Thyroid gland (tissue), 4 donors: ENCODE results near the gene SEMG1. TPM values are rescaled to one million over a fixed set of nuclear protein-coding genes. Genes with fewer than 3 reads are reported as not detected.

Experiments
- DNase-seq, 2 donors: peaks; one replicate each; pipeline ENCODE4 v3.0.0-alpha.2; 2019
- H3K27ac ChIP-seq, 3 donors: fragments of 200-600 bp; sonication (generic); 1 replicate in 2 of 3; 2 replicates in 1 of 3; pipeline ENCODE4 v1.5.1; 2016 to 2019; ENCODE audit warnings: mild to moderate bottlenecking in 1 of 3, moderate library complexity in 1 of 3
- H3K27me3 ChIP-seq: fragments of 200-600 bp; sonication (generic); one replicate; pipeline ENCODE4 v1.5.1; 2019
- H3K36me3 ChIP-seq, 2 donors: fragments of 200-600 bp; sonication (generic); one replicate each; pipeline ENCODE4 v1.5.1; 2016 to 2019
- H3K4me1 ChIP-seq, 2 donors: fragments of 200-600 bp; sonication (generic); one replicate each; pipeline ENCODE4 v1.5.1; 2017 to 2019
- H3K4me3 ChIP-seq, 3 donors: fragments of 200-600 bp; sonication (generic); replicated peaks in 1 of 3; 1 replicate in 2 of 3; 2 replicates in 1 of 3; pipeline ENCODE4 v1.5.1; 2016; ENCODE audit warnings: mild to moderate bottlenecking in 1 of 3
- H3K9me3 ChIP-seq: fragments of 200-600 bp; sonication (generic); one replicate; pipeline ENCODE4 v1.5.1; 2017
- CTCF ChIP-seq, 6 experiments: fragments of 200-600 bp in 3 of 6; fragments of 450-650 bp in 3 of 6; sonication (generic) in 3 of 6; IDR thresholded peaks; one replicate each; pipeline ENCODE4 v1.5.1; 2016 to 2019; ENCODE audit warnings: antibody characterized with exemption in 6 of 6, mild to moderate bottlenecking in 2 of 6, inconsistent platforms in 1 of 6, moderate library complexity in 1 of 6
- POLR2A ChIP-seq, 2 donors: fragments of 450-650 bp; IDR thresholded peaks; one replicate each; pipeline ENCODE4 v1.6.1; 2017; ENCODE audit warnings: antibody characterized with exemption in 2 of 2, mild to moderate bottlenecking in 2 of 2, moderate library complexity in 1 of 2
- WGBS, 2 donors: methylation state at CpG; one replicate each; pipeline ENCODE4 v1.1.5; 2017; 5-methylcytosine and 5-hydroxymethylcytosine counted together
- intact Hi-C: fragments of 100-400 bp; cut with DNase I; formaldehyde crosslinking; loops from one replicate; pipeline ENCODE4 v1.15.1; 2023
- total RNA-seq, 4 donors: library from RNA; depleted of rRNA; stranded (reverse); fragments of >200 nt; gene quantifications; one replicate each; pipeline ENCODE4 v1.2.3, GENCODE V29; 2016

The SEMG1 gene
- not detected for total RNA-seq

- 45 to 50% methylated on average over 1 of the region's 1 CpG for WGBS, 2 donors
- H3K4me1 ChIP-seq, result no peaks in the 10 kb centered on the region
- no peak within 1 kb of the TSS for H3K27ac ChIP-seq
- H3K36me3 ChIP-seq, result no peaks in the 10 kb centered on the region
- intact Hi-C loops, result no loop called here
- TF ChIP-seq POLR2A (IDR thresholded peaks at IDR 0.05) (no peak), CTCF (IDR thresholded peaks at IDR 0.05) (no peak)
- H3K27me3 ChIP-seq, result no peaks in the 10 kb centered on the region
- no peak for DNase-seq
- H3K9me3 ChIP-seq, result no peaks in the 10 kb centered on the region
- H3K4me3 ChIP-seq, result no peak within 1 kb of the TSS
Measured at GRCh38 chr20:45206725-45207124, at the start of gene SEMG1. TSS of gene SEMG1 (plus strand) at chr20:45207033. CDS start at chr20:45207054, 21 bp downstream.

- Histone ChIP-seq H3K36me3 (no peaks in the 10 kb centered on the region), H3K4me1 (peaks cover 0 to 4% of the 10 kb centered on the region in 2 donors), H3K27ac (no peak overlapping the region), H3K27me3 (no peaks in the 10 kb centered on the region), H3K9me3 (no peaks in the 10 kb centered on the region), H3K4me3 (no peak overlapping the region)
- no peak for DNase-seq
- WGBS, 2 donors, result 31 to 38% methylated on average over 1 of the region's 1 CpG
- intact Hi-C loops, result no loop called here
- no peak for TF ChIP-seq CTCF (IDR thresholded peaks at IDR 0.05)
- TF ChIP-seq POLR2A (IDR thresholded peaks at IDR 0.05), result no peak
Measured at GRCh38 chr20:45157962-45158361, 48.9 kb upstream of the SEMG1 start.

GRCh38 chr20:45163083-45163803 lies 43.6 kb upstream of the SEMG1 start:
- DNase-seq, result no peak
- H3K9me3 ChIP-seq, result no peaks in the 10 kb centered on the region
- H3K36me3 ChIP-seq, result no peaks in the 10 kb centered on the region
- no peaks in the 10 kb centered on the region for H3K27me3 ChIP-seq
- 46 to 64% methylated on average over 1 of the region's 1 CpG for WGBS, 2 donors
- TF ChIP-seq POLR2A (IDR thresholded peaks at IDR 0.05) (no peak), CTCF (IDR thresholded peaks at IDR 0.05) (no peak)
- H3K27ac ChIP-seq, result no peak overlapping the region
- no peaks in the 10 kb centered on the region for H3K4me1 ChIP-seq
- intact Hi-C loops, result no loop called here
- no peak overlapping the region for H3K4me3 ChIP-seq

GRCh38 chr20:45164906-45165305 lies 41.9 kb upstream of the SEMG1 start:
- intact Hi-C loops, result no loop called here
- 90 to 93% methylated on average over 1 of the region's 1 CpG for WGBS, 2 donors
- Histone ChIP-seq H3K27ac (no peak overlapping the region), H3K4me1 (no peaks in the 10 kb centered on the region), H3K9me3 (no peaks in the 10 kb centered on the region), H3K27me3 (no peaks in the 10 kb centered on the region), H3K36me3 (no peaks in the 10 kb centered on the region), H3K4me3 (no peak overlapping the region)
- no peak for DNase-seq
- no peak for TF ChIP-seq CTCF (IDR thresholded peaks at IDR 0.05)
- no peak for TF ChIP-seq POLR2A (IDR thresholded peaks at IDR 0.05)

- H3K27ac ChIP-seq, result no peak overlapping the region
- H3K27me3 ChIP-seq, result no peaks in the 10 kb centered on the region
- no peaks in the 10 kb centered on the region for H3K9me3 ChIP-seq
- WGBS, 2 donors, result 19 to 42% methylated on average over 1 of the region's 1 CpG
- no peak overlapping the region for H3K4me3 ChIP-seq
- intact Hi-C loops, result no loop called here
- no peaks in the 10 kb centered on the region for H3K4me1 ChIP-seq
- no peak for DNase-seq
- no peak for TF ChIP-seq CTCF (IDR thresholded peaks at IDR 0.05)
- no peak for TF ChIP-seq POLR2A (IDR thresholded peaks at IDR 0.05)
- H3K36me3 ChIP-seq, result no peaks in the 10 kb centered on the region
Measured at GRCh38 chr20:45173522-45173921, 33.3 kb upstream of the SEMG1 start.
